SH-SY5Y (cell line): Measurements from ENCODE around the gene TMEM140.

Experiments used
- GATA2 ChIP-seq: IDR thresholded peaks from 2 replicates; pipeline ENCODE4 v1.6.1; 2011; ENCODE audit warnings: mild to moderate bottlenecking, low read depth, low read length
- GATA3 ChIP-seq: IDR thresholded peaks from 2 replicates; pipeline ENCODE4 v1.6.1; 2011; ENCODE audit warnings: low read depth, mild to moderate bottlenecking, low read length, moderate library complexity

GRCh38 chr7:135192914-135193536 lies 45.2 kb downstream of the TMEM140 start:
- no peak for TF ChIP-seq GATA3
- TF ChIP-seq GATA2 = no peak
